DOHH2 (cell line): Measurements from ENCODE around the gene DMXL1.

Experiments used
- H3F3A ChIP-seq: fragments of 200-600 bp; sonication (generic), shearing (Covaris generic); 2 replicates; pipeline ENCODE4 v1.6.0; 2016; ENCODE audit warnings: antibody characterized with exemption, mild to moderate bottlenecking; ENCODE audit not compliant: control insufficient read depth, insufficient read depth
- H3K27ac ChIP-seq: fragments of 200-600 bp; sonication (generic); 2 replicates; pipeline ENCODE4 v1.5.1; 2014; ENCODE audit warnings: low read depth, mild to moderate bottlenecking, low read length, moderate library complexity
- H3K27me3 ChIP-seq: fragments of 200-600 bp; sonication (generic); 2 replicates; pipeline ENCODE4 v1.6.1; 2014; ENCODE audit warnings: mild to moderate bottlenecking, low read length, mixed read lengths; ENCODE audit not compliant: control insufficient read depth
- H3K36me3 ChIP-seq: fragments of 200-600 bp; sonication (generic); 2 replicates; pipeline ENCODE4 v1.6.1; 2014; ENCODE audit warnings: mild to moderate bottlenecking, low read length, moderate library complexity, mixed read lengths; ENCODE audit not compliant: control insufficient read depth
- H3K4me1 ChIP-seq: fragments of 200-600 bp; sonication (generic); 2 replicates; pipeline ENCODE4 v1.6.1; 2014; ENCODE audit warnings: mild to moderate bottlenecking, low read length, mixed read lengths; ENCODE audit not compliant: control insufficient read depth
- H3K4me2 ChIP-seq: fragments of 200-600 bp; sonication (generic); 2 replicates; pipeline ENCODE4 v1.6.0; 2014; ENCODE audit warnings: mild to moderate bottlenecking, low read length, moderate library complexity
- H3K4me3 ChIP-seq: fragments of 200-600 bp; sonication (generic); 2 replicates; pipeline ENCODE4 v1.5.1; 2014; ENCODE audit warnings: mild to moderate bottlenecking, low read length, mixed read lengths
- H3K79me2 ChIP-seq: fragments of 200-600 bp; sonication (generic); 2 replicates; pipeline ENCODE4 v1.6.1; 2014; ENCODE audit warnings: mild to moderate bottlenecking, low read length, mixed read lengths; ENCODE audit not compliant: control insufficient read depth
- H3K9me2 ChIP-seq: fragments of 200-600 bp; sonication (generic); replicated peaks from 2 replicates; pipeline ENCODE4 v1.6.1; 2014; ENCODE audit warnings: mild to moderate bottlenecking, low read length, mixed read lengths; ENCODE audit not compliant: control insufficient read depth
- H3K9me3 ChIP-seq: fragments of 200-600 bp; sonication (generic); 2 replicates; pipeline ENCODE4 v1.6.1; 2014; ENCODE audit warnings: antibody characterized with exemption, low read length, mixed read lengths; ENCODE audit not compliant: control insufficient read depth, insufficient read depth
- H4K20me1 ChIP-seq: fragments of 200-600 bp; sonication (generic); 2 replicates; pipeline ENCODE4 v1.6.0; 2014; ENCODE audit warnings: low read depth, mild to moderate bottlenecking, antibody characterized with exemption, low read length, moderate library complexity; ENCODE audit not compliant: control insufficient read depth, insufficient read depth
- CTCF ChIP-seq: fragments of 200-600 bp; sonication (generic); IDR thresholded peaks from one replicate; pipeline ENCODE4 v1.5.1; 2014; ENCODE audit warnings: antibody characterized with exemption, mild to moderate bottlenecking, low read depth, low read length; ENCODE audit not compliant: poor library complexity, severe bottlenecking
- EZH2phosphoT487 ChIP-seq: fragments of 200-600 bp; sonication (generic); IDR thresholded peaks from 2 replicates; pipeline ENCODE4 v1.6.1; 2017; ENCODE audit warnings: borderline replicate concordance, mild to moderate bottlenecking, antibody characterized with exemption, low read length, moderate library complexity, mixed read lengths

The DMXL1 gene

GRCh38 chr5:119171686-119172085, 100.8 kb downstream of the DMXL1 start:
- peaks cover 16% of the 10 kb centered on the region for H3K36me3 ChIP-seq
- H3K9me2 ChIP-seq, result no peaks in the 10 kb centered on the region
- no peaks in the 10 kb centered on the region for H3F3A ChIP-seq
- no peak overlapping the region for H3K4me3 ChIP-seq
- peaks cover 12% of the 10 kb centered on the region for H3K4me1 ChIP-seq
- H3K4me2 ChIP-seq, result no peak overlapping the region
- H3K9me3 ChIP-seq, result no peaks in the 10 kb centered on the region
- no peaks in the 10 kb centered on the region for H3K79me2 ChIP-seq
- H3K27ac ChIP-seq, result no peak overlapping the region
- H3K27me3 ChIP-seq, result no peaks in the 10 kb centered on the region
- no peaks in the 10 kb centered on the region for H4K20me1 ChIP-seq
- TF ChIP-seq EZH2phosphoT487 (no peak), CTCF (no peak)

- no peaks in the 10 kb centered on the region for H3K9me2 ChIP-seq
- no peaks in the 10 kb centered on the region for H4K20me1 ChIP-seq
- H3K4me2 ChIP-seq, result no peak overlapping the region
- no peaks in the 10 kb centered on the region for H3K9me3 ChIP-seq
- H3K27me3 ChIP-seq, result no peaks in the 10 kb centered on the region
- H3K4me3 ChIP-seq, result no peak overlapping the region
- no peaks in the 10 kb centered on the region for H3K79me2 ChIP-seq
- no peak overlapping the region for H3K27ac ChIP-seq
- H3K36me3 ChIP-seq, result peaks cover 25% of the 10 kb centered on the region
- peaks cover 12% of the 10 kb centered on the region for H3K4me1 ChIP-seq
- H3F3A ChIP-seq, result no peaks in the 10 kb centered on the region
- no peak for TF ChIP-seq CTCF
- TF ChIP-seq EZH2phosphoT487, result no peak
Measured at GRCh38 chr5:119174578-119175163, 103.8 kb downstream of the DMXL1 start.

- Histone ChIP-seq H3K27ac (no peak overlapping the region), H3F3A (no peaks in the 10 kb centered on the region), H3K27me3 (no peaks in the 10 kb centered on the region), H3K9me2 (no peaks in the 10 kb centered on the region), H3K4me1 (peaks cover 19% of the 10 kb centered on the region), H3K36me3 (peaks cover 26% of the 10 kb centered on the region), H3K79me2 (no peaks in the 10 kb centered on the region), H3K4me3 (no peak overlapping the region), H3K9me3 (no peaks in the 10 kb centered on the region), H3K4me2 (no peak overlapping the region), H4K20me1 (no peaks in the 10 kb centered on the region)
- TF ChIP-seq CTCF, result no peak
- TF ChIP-seq EZH2phosphoT487, result no peak
Measured at GRCh38 chr5:119176785-119177184, 105.9 kb downstream of the DMXL1 start.
